GM20000 (cell line): Measurements from ENCODE around the gene PDGFA.

Experiments
- DNase-seq: peaks from one replicate; pipeline ENCODE4 v3.0.0; 2012; ENCODE audit warnings: low spot score
- CTCF ChIP-seq: IDR thresholded peaks from 2 replicates; pipeline ENCODE4 v1.5.1; 2012; ENCODE audit warnings: mild to moderate bottlenecking, control low read depth; ENCODE audit errors: extremely low read depth, missing control alignments

The PDGFA gene

DNA sequence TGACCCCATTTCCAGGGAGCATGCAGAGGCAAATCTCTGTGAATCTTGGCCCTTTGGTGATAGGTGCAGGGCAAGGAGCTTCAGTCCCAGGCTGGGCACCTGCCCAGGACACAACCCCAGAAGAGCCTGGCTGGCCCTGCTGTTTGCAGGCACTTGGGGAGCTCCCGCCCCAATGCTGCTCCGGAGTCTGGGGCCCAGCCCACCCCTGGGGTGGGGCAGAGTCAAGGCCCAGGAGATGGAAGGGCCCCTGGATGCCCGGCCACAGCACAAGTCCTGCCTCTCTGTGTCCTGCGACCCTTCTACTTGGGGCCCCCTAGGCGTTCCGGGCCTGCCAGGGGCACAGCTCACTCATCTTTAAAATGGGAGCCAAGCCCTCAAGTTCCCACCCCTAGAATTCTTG is 24.7 kb downstream of the PDGFA start:
- TF ChIP-seq CTCF = no peak
- DNase-seq = no peak

DNA sequence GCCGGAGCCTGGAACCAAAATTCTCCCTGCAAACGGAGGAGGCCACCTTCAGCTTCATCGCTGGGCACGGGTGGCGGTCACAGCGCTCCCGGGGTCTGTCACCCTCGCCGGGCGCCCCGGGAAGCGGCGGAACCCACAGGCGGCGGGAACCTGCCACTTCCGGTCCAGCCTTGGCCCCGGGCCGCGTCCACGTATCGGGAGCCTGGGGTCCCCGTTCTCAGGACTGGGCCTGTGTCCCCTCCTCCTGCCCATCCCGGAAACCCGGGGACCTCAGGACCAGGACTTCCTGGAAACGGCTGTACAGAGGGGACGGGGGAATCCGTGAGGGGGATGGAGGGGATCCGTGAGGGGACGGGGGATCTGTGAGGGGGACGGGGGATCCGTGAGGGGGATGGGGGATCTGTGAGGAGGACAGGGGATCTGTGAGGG is 25.4 kb downstream of the PDGFA start:
- peak; percentile 87 for DNase-seq
- TF ChIP-seq CTCF = no peak

- no peak for TF ChIP-seq CTCF
Measured at GRCh38 chr7:493661-494251, 25.9 kb downstream of the PDGFA start.

DNA sequence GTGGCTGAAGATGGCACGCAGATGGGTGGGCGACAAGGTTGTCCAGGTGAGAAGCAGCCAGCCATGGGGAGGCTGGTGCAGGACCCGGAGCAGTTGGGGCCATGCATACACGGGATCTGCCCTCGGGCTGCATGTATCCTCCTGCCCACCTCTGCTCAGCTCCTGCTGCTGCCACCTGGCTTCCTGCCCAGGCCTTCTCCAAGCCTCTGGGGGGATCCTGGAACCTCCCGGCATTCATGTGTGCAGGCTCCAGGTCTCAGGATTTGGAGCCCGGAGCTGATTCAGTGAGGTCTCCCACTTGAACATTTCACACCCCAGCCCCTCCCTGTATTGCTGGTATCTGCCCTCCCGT is 27.0 kb downstream of the PDGFA start:
- no peak for TF ChIP-seq CTCF
- DNase-seq = no peak

More at GRCh38 chr7:493661-494251, 25.9 kb downstream of the PDGFA start:
- no peak for DNase-seq

DNA sequence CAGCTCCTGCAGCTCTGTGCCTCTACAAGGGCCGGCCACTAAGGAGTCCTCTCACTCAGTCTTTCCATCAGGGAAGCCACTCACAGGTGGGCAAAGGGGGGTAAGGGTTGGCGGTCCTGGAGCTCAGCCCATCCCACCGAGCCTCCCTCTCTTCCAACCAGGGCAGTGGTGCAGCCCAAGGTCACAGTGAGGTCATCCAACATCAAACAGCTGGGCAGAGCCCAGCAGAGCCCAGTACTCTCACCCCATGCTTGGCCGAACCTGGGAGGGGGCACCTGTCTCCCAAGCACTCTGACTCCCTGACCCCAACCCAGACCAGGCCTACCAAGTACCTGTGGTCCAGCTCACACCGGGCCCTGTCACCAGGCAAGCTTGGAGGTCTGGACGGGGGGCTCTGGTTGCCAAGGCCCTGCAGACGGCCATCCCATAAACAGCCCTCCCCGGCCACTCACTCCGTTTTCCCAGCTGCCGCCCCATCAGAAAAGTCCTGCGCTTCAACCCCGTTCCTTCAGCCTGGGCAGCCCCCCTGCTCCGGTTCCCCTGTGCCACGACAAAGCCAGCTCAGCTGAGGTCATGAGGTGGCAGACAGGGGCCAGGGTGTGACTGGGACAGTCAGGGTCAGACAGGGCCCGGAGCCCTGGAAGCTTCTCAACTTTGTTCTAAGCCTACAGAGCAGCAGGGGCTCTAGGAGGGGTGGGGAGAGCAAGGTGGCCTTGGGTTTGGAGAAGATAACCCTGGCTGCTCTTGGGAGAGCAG is 27.5 kb downstream of the PDGFA start:
- no peak for TF ChIP-seq CTCF
- no peak for DNase-seq

- DNase-seq = no peak
- no peak for TF ChIP-seq CTCF
Measured at GRCh38 chr7:491292-491957, 28.2 kb downstream of the PDGFA start.
